ENCODE measurements around the gene ANG. TPM values are rescaled to one million over a fixed set of nuclear protein-coding genes. Genes with fewer than 3 reads are reported as not detected.

ANG gene
- polyA plus RNA-seq, 3 donors, result 9.8 to 55.7 (median 31.4) TPM

- Histone ChIP-seq H3K27ac (ENCODE audit: low read depth in 1 of 2, low read length in 2 of 2) (no peak overlapping the region), H3K9me3 (replicated peaks in 1 of 2; ENCODE audit: control insufficient read depth in 1 of 2, insufficient read depth in 1 of 2, low read length in 2 of 2) (no peaks in the 10 kb centered on the region), H2AFZ (ENCODE audit: insufficient read depth, low read depth, low read length, poor library complexity, severe bottlenecking) (no peak overlapping the region), H3K9ac (ENCODE audit: insufficient read depth, low read length, poor library complexity, severe bottlenecking) (no peak overlapping the region), H3K27me3 (ENCODE audit: control insufficient read depth in 2 of 2, insufficient read depth in 2 of 2, low read length in 2 of 2) (no peaks in the 10 kb centered on the region), H3K36me3 (replicated peaks in 1 of 2; ENCODE audit: control insufficient read depth in 1 of 2, insufficient read depth in 2 of 2, low read length in 2 of 2) (peaks cover 16 to 21% of the 10 kb centered on the region in 2 donors), H3K4me3 (replicated peaks in 1 of 3; ENCODE audit: low read depth in 2 of 3, low read length in 3 of 3) (no peak overlapping the region), H4K20me1 (ENCODE audit: insufficient read depth, low read length) (no peaks in the 10 kb centered on the region), H3K4me2 (replicated peaks; ENCODE audit: extremely low read depth, low read length, poor library complexity, severe bottlenecking) (no peak overlapping the region), H3K79me2 (ENCODE audit: insufficient read depth, low read length) (no peaks in the 10 kb centered on the region), H3K4me1 (ENCODE audit: control insufficient read depth in 1 of 2, insufficient read depth in 2 of 2, low read length in 2 of 2) (peaks cover 12 to 16% of the 10 kb centered on the region in 2 donors)
- intact Hi-C loops (cut with micrococcal nuclease), result loop anchor here (1.0 to 10.0 kb wide), 3 partner anchors 159 to 278 kb away; no protein-coding TSS in a partner anchor
- Mint-ChIP-seq H3K27ac (peak overlapping the region in 1 of 7 donors; percentile 78), H3K4me3 (no peak overlapping the region), H3K9me3 (peaks cover 0 to 9% (median 0%) of the 10 kb centered on the region in 7 donors), H3K4me1 (peaks cover 14% of the 10 kb centered on the region), H3K36me3 (peaks cover 31 to 37% of the 10 kb centered on the region in 2 donors), H3K27me3 (ENCODE audit: low read depth in 3 of 3) (no peaks in the 10 kb centered on the region)
- DNase-seq, result peak in 2 of 3 donors; percentile 23 to 56
- TF ChIP-seq, protein P1, sequence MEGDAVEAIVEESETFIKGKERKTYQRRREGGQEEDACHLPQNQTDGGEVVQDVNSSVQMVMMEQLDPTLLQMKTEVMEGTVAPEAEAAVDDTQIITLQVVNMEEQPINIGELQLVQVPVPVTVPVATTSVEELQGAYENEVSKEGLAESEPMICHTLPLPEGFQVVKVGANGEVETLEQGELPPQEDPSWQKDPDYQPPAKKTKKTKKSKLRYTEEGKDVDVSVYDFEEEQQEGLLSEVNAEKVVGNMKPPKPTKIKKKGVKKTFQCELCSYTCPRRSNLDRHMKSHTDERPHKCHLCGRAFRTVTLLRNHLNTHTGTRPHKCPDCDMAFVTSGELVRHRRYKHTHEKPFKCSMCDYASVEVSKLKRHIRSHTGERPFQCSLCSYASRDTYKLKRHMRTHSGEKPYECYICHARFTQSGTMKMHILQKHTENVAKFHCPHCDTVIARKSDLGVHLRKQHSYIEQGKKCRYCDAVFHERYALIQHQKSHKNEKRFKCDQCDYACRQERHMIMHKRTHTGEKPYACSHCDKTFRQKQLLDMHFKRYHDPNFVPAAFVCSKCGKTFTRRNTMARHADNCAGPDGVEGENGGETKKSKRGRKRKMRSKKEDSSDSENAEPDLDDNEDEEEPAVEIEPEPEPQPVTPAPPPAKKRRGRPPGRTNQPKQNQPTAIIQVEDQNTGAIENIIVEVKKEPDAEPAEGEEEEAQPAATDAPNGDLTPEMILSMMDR (IDR thresholded peaks at IDR 0.05), result no peak
- WGBS (ENCODE audit: insufficient coverage), result 60% methylated on average over 1 of the region's 5 CpGs
Observed at GRCh38 chr14:20696764-20697163, 8.2 kb downstream of the ANG start.

DNA sequence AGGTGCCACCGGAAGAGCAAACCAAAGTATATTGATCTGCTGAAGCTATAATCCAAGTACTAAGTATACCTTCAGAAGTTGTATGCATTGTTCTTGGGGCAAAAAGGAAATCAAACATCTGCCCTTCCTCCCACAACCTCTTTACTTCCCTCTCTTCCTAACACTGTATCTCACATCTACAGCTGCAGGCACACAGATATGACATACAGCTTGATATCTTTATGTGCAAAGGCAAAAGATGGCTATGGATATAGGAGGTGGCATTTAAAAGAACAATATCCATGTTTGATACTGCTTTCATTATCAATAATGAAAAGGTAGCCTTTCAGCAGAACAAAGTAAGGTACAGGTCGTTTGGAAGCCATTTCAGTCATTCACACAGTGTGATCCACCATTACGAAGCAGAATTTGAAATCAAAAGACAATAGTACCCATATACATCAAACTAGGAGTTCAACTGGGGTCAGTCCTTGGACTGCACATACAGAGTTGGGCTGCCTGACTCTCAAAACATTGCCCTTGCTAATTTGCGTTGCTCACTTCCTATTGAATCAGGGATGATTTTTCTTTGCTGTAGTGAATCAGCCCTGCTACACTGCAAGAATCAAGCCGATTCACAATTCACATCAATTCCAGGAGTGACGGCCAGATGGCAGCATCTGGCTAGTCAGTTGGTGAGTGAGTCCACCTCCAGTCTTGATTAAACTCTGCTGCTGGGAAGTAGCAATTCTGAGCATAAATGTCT lies 8.9 kb downstream of the ANG start:
- Mint-ChIP-seq H3K4me1 (peaks cover 14% of the 10 kb centered on the region), H3K27ac (peak overlapping the region in 4 of 7 donors; percentile 21 to 78 (median 40)), H3K27me3 (ENCODE audit: low read depth in 3 of 3) (no peaks in the 10 kb centered on the region), H3K4me3 (no peak overlapping the region), H3K9me3 (peaks cover 0 to 9% (median 0%) of the 10 kb centered on the region in 7 donors), H3K36me3 (peaks cover 29 to 36% of the 10 kb centered on the region in 2 donors)
- WGBS (ENCODE audit: insufficient coverage), result no CpG with 5 or more reads among the region's 6 CpGs
- Histone ChIP-seq H2AFZ (ENCODE audit: insufficient read depth, low read depth, low read length, poor library complexity, severe bottlenecking) (no peak overlapping the region), H3K4me3 (replicated peaks in 1 of 3; ENCODE audit: low read depth in 2 of 3, low read length in 3 of 3) (no peak overlapping the region), H3K27ac (ENCODE audit: low read depth in 1 of 2, low read length in 2 of 2) (peak overlapping the region in 1 of 2 donors; percentile 28), H3K9me3 (replicated peaks in 1 of 2; ENCODE audit: control insufficient read depth in 1 of 2, insufficient read depth in 1 of 2, low read length in 2 of 2) (no peaks in the 10 kb centered on the region), H3K4me2 (replicated peaks; ENCODE audit: extremely low read depth, low read length, poor library complexity, severe bottlenecking) (peak overlapping the region; percentile 7), H4K20me1 (ENCODE audit: insufficient read depth, low read length) (no peaks in the 10 kb centered on the region), H3K79me2 (ENCODE audit: insufficient read depth, low read length) (no peaks in the 10 kb centered on the region), H3K27me3 (ENCODE audit: control insufficient read depth in 2 of 2, insufficient read depth in 2 of 2, low read length in 2 of 2) (no peaks in the 10 kb centered on the region), H3K36me3 (replicated peaks in 1 of 2; ENCODE audit: control insufficient read depth in 1 of 2, insufficient read depth in 2 of 2, low read length in 2 of 2) (peaks cover 16 to 21% of the 10 kb centered on the region in 2 donors), H3K4me1 (ENCODE audit: control insufficient read depth in 1 of 2, insufficient read depth in 2 of 2, low read length in 2 of 2) (peaks cover 12 to 16% of the 10 kb centered on the region in 2 donors), H3K9ac (ENCODE audit: insufficient read depth, low read length, poor library complexity, severe bottlenecking) (no peak overlapping the region)
- peak; percentile 78 to 86 (median 83) for DNase-seq
- intact Hi-C loops (cut with micrococcal nuclease), result loop anchor here (1.0 to 10.0 kb wide), 4 partner anchors 157 to 277 kb away; no protein-coding TSS in a partner anchor
- TF ChIP-seq, protein P1 (IDR thresholded peaks at IDR 0.05), result peak; percentile 86

Data from CD14-positive monocyte (primary cell).